ENCODE measurements around the gene MLLT6. TPM values are rescaled to one million over a fixed set of nuclear protein-coding genes. Genes with fewer than 3 reads are reported as not detected.

The MLLT6 gene
- polyA plus RNA-seq, 2 donors, result 20.9 to 66.1 TPM

DNA sequence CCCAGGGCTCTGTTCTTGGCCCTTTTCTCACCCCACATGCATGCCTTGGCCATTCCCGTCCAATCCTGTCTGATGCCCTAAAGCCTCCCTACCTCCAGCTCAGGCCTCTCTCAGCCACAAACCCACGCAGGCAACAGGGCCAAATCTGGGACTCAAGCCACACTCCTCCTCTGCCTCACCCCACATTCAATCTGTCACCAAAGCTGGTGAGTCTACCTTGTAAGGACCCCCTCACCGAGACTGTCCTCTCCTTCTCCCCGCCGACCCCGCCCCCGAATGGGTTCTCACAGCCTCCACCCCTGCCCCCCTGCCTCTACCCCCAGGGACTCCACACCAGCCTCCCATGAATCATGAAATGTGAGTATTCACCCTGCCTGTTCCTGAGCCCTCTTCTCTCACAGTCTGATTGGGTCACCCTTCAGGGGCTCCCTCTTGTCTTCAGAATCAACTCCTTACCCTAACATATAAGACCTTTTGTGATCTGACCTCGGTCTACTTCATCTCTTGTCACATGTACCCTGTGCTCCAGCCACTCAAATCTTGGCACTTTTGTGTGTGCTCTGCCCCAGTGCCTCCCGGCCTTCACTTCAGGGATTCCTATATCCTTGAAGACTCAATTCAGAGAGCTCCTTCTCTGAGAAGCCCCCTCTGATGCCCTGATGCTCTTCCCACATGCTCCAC is 41.0 kb upstream of the MLLT6 start:
- no peaks in the 10 kb centered on the region for H3K36me3 ChIP-seq (ENCODE audit: control insufficient read depth in 2 of 2, insufficient read depth in 2 of 2, low read length in 1 of 2)
- no peak overlapping the region for H3K4me3 ChIP-seq (ENCODE audit: low read depth in 1 of 2, low read length in 2 of 2)
- no peaks in the 10 kb centered on the region for H3K9me3 ChIP-seq (ENCODE audit: control insufficient read depth in 2 of 2, insufficient read depth in 1 of 2, low read depth in 1 of 2, low read length in 1 of 2)
- H3K27me3 ChIP-seq (ENCODE audit: control insufficient read depth in 1 of 2, insufficient read depth in 2 of 2, low read length in 2 of 2), result no peaks in the 10 kb centered on the region
- H3K27ac ChIP-seq (ENCODE audit: low read depth in 2 of 2, low read length in 1 of 2), result no peak overlapping the region
- 76 to 81% methylated on average over 9 of the region's 9 CpGs for WGBS, 2 donors
- H3K4me1 ChIP-seq (ENCODE audit: control insufficient read depth in 2 of 2, insufficient read depth in 2 of 2, low read length in 1 of 2), result no peaks in the 10 kb centered on the region

DNA sequence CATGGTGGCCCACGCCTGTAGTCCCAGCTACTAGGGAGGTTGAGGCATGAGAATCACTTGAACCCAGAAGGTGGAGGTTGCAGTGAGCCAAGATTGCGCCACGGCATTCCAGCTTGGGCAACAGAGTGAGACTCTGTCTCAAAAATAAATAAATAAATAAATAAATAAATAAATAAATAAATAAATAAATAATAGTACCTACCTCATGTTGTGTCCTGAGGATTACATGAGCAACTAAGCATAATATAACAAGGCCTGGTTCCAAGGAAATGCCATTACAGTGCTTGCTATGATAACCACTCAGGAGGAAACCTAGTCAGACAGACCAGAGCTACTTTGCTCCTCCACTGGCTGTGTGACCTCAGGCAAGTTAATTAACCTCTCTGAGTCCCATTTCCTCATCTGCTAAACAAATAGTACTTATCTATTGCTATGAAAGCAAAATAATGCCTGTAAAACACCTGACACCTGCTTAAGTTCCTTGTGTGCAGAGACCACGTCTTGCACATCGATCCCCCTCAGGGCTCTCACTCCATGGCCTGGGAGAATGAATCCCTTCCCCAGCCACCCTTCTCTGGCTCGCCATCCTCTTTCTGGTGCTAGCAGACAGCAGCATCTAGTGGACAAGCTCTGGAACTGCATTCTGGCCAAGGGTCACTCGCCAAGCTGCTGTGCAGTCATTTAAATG is 37.8 kb upstream of the MLLT6 start:
- H3K9me3 ChIP-seq (ENCODE audit: control insufficient read depth in 2 of 2, insufficient read depth in 1 of 2, low read depth in 1 of 2, low read length in 1 of 2), result no peaks in the 10 kb centered on the region
- H3K36me3 ChIP-seq (ENCODE audit: control insufficient read depth in 2 of 2, insufficient read depth in 2 of 2, low read length in 1 of 2), result no peaks in the 10 kb centered on the region
- no peak overlapping the region for H3K27ac ChIP-seq (ENCODE audit: low read depth in 2 of 2, low read length in 1 of 2)
- H3K4me3 ChIP-seq (ENCODE audit: low read depth in 1 of 2, low read length in 2 of 2), result no peak overlapping the region
- no peaks in the 10 kb centered on the region for H3K27me3 ChIP-seq (ENCODE audit: control insufficient read depth in 1 of 2, insufficient read depth in 2 of 2, low read length in 2 of 2)
- WGBS, 2 donors, result 35 to 36% methylated on average over 7 of the region's 7 CpGs
- no peaks in the 10 kb centered on the region for H3K4me1 ChIP-seq (ENCODE audit: control insufficient read depth in 2 of 2, insufficient read depth in 2 of 2, low read length in 1 of 2)

DNA sequence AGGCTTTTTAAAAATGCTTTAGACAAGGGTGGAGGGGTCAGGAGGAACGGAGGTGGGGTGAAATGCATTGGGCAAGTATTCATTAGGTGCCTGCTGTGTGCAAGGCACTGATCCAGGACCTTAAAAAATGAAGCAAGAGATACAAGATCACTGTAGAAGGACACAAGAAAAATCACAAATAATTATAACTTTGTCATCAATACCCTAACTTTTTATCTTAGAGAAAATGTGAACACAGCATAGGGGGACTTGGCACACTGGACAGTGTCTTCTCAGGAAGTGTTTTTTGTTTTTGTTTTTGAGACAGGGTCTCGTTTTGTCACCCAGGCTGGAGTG is 37.3 kb upstream of the MLLT6 start:
- Histone ChIP-seq H3K36me3 (ENCODE audit: control insufficient read depth in 2 of 2, insufficient read depth in 2 of 2, low read length in 1 of 2) (no peaks in the 10 kb centered on the region), H3K4me1 (ENCODE audit: control insufficient read depth in 2 of 2, insufficient read depth in 2 of 2, low read length in 1 of 2) (no peaks in the 10 kb centered on the region), H3K27me3 (ENCODE audit: control insufficient read depth in 1 of 2, insufficient read depth in 2 of 2, low read length in 2 of 2) (no peaks in the 10 kb centered on the region), H3K4me3 (ENCODE audit: low read depth in 1 of 2, low read length in 2 of 2) (no peak overlapping the region), H3K9me3 (ENCODE audit: control insufficient read depth in 2 of 2, insufficient read depth in 1 of 2, low read depth in 1 of 2, low read length in 1 of 2) (no peaks in the 10 kb centered on the region), H3K27ac (ENCODE audit: low read depth in 2 of 2, low read length in 1 of 2) (no peak overlapping the region)
- 33 to 38% methylated on average over 2 of the region's 2 CpGs for WGBS, 2 donors

DNA sequence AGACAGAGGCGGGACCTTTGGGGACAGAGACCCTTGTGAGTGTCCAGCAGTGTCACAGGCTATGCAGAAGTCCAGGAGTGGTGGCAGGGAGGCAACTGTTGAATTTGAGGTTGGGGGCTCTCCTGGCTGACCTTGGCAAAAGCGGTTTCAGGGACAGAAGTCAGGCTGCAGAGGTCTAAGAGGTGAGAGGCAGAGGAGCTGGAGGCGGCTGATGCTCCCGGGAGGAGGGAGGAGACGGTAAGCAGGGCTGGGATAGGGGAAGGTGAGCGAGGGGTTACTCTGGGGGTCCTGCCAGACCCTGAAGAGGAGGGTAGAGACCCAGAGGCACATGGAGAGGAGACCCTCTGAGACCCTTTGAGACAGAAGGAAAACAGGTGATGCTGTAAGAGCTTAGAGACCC is 35.6 kb upstream of the MLLT6 start:
- 24 to 26% methylated on average over 6 of the region's 6 CpGs for WGBS, 2 donors

DNA sequence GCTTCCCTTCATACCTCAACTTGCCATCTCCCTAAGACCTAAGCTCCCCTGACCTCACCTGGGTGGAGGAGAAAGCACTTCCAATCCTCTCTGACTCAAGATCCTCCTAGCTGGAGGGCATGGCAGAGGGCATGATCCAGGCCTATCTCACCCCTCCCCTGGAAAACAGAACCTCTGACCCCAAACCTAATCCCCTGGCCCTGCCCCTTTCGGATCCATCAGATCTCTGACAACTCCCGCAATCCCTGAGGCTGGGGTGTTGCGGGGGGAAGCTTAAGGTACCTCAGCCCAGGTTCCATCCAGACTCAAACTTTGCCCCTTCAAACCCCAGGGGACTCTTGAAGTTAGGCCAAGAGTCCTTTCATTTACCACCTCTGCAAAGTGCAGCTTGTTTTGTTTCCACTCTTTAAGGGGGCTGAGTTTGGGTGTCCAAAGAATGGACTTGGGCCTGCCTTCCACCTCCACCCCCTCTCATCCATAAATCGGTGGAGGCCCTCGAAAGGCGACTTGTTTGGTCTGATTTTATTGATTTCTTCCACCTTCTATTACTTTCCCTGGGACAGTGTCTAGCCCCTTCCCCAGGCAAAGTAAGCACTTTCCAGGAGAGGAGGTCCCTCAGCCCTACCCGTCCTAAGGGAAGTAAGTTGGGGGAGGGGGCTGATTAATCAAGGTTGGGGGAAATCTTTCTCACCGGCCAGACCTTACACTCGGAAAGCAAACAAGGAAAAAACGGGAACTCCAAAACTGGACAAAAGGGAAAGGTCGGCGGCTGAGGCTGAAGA is 32.9 kb upstream of the MLLT6 start:
- H3K36me3 ChIP-seq (ENCODE audit: control insufficient read depth in 2 of 2, insufficient read depth in 2 of 2, low read length in 1 of 2), result no peaks in the 10 kb centered on the region
- 66 to 79% methylated on average over 12 of the region's 12 CpGs for WGBS, 2 donors
- H3K4me1 ChIP-seq (ENCODE audit: control insufficient read depth in 2 of 2, insufficient read depth in 2 of 2, low read length in 1 of 2), result peaks cover 0 to 6% of the 10 kb centered on the region in 2 donors
- no peak overlapping the region for H3K4me3 ChIP-seq (ENCODE audit: low read depth in 1 of 2, low read length in 2 of 2)
- H3K9me3 ChIP-seq (ENCODE audit: control insufficient read depth in 2 of 2, insufficient read depth in 1 of 2, low read depth in 1 of 2, low read length in 1 of 2), result no peaks in the 10 kb centered on the region
- H3K27me3 ChIP-seq (ENCODE audit: control insufficient read depth in 1 of 2, insufficient read depth in 2 of 2, low read length in 2 of 2), result peaks cover 0 to 4% of the 10 kb centered on the region in 2 donors
- H3K27ac ChIP-seq (ENCODE audit: low read depth in 2 of 2, low read length in 1 of 2), result no peak overlapping the region

More for the DNA sequence above, 35.6 kb upstream of the MLLT6 start:
- no peaks in the 10 kb centered on the region for H3K9me3 ChIP-seq (ENCODE audit: control insufficient read depth in 2 of 2, insufficient read depth in 1 of 2, low read depth in 1 of 2, low read length in 1 of 2)
- H3K36me3 ChIP-seq (ENCODE audit: control insufficient read depth in 2 of 2, insufficient read depth in 2 of 2, low read length in 1 of 2), result no peaks in the 10 kb centered on the region
- H3K27me3 ChIP-seq (ENCODE audit: control insufficient read depth in 1 of 2, insufficient read depth in 2 of 2, low read length in 2 of 2), result peaks cover 0 to 4% of the 10 kb centered on the region in 2 donors
- H3K27ac ChIP-seq (ENCODE audit: low read depth in 2 of 2, low read length in 1 of 2), result no peak overlapping the region
- H3K4me1 ChIP-seq (ENCODE audit: control insufficient read depth in 2 of 2, insufficient read depth in 2 of 2, low read length in 1 of 2), result peaks cover 0 to 4% of the 10 kb centered on the region in 2 donors
- no peak overlapping the region for H3K4me3 ChIP-seq (ENCODE audit: low read depth in 1 of 2, low read length in 2 of 2)

GRCh38 chr17:38672788-38673706 is 32.0 kb upstream of the MLLT6 start:
- Histone ChIP-seq H3K4me3 (ENCODE audit: low read depth in 1 of 2, low read length in 2 of 2) (peak overlapping the region in 1 of 2 donors; percentile 59), H3K4me1 (ENCODE audit: control insufficient read depth in 2 of 2, insufficient read depth in 2 of 2, low read length in 1 of 2) (peaks cover 0 to 6% of the 10 kb centered on the region in 2 donors)

GRCh38 chr17:38673707-38674013 is 31.4 kb upstream of the MLLT6 start:
- WGBS, 2 donors, result 0 to 1% methylated on average over 27 to 41 of the region's 41 CpGs
- Histone ChIP-seq H3K27me3 (ENCODE audit: control insufficient read depth in 1 of 2, insufficient read depth in 2 of 2, low read length in 2 of 2) (peaks cover 0 to 4% of the 10 kb centered on the region in 2 donors), H3K4me1 (ENCODE audit: control insufficient read depth in 2 of 2, insufficient read depth in 2 of 2, low read length in 1 of 2) (peaks cover 0 to 6% of the 10 kb centered on the region in 2 donors), H3K27ac (ENCODE audit: low read depth in 2 of 2, low read length in 1 of 2) (no peak overlapping the region), H3K9me3 (ENCODE audit: control insufficient read depth in 2 of 2, insufficient read depth in 1 of 2, low read depth in 1 of 2, low read length in 1 of 2) (no peaks in the 10 kb centered on the region), H3K36me3 (ENCODE audit: control insufficient read depth in 2 of 2, insufficient read depth in 2 of 2, low read length in 1 of 2) (no peaks in the 10 kb centered on the region), H3K4me3 (ENCODE audit: low read depth in 1 of 2, low read length in 2 of 2) (peak overlapping the region; percentile 55 to 59)

More at GRCh38 chr17:38672788-38673706, 32.0 kb upstream of the MLLT6 start:
- Histone ChIP-seq H3K27me3 (ENCODE audit: control insufficient read depth in 1 of 2, insufficient read depth in 2 of 2, low read length in 2 of 2) (peaks cover 0 to 4% of the 10 kb centered on the region in 2 donors), H3K9me3 (ENCODE audit: control insufficient read depth in 2 of 2, insufficient read depth in 1 of 2, low read depth in 1 of 2, low read length in 1 of 2) (no peaks in the 10 kb centered on the region), H3K27ac (ENCODE audit: low read depth in 2 of 2, low read length in 1 of 2) (no peak overlapping the region), H3K36me3 (ENCODE audit: control insufficient read depth in 2 of 2, insufficient read depth in 2 of 2, low read length in 1 of 2) (no peaks in the 10 kb centered on the region)
- 15 to 19% methylated on average over 45 to 46 of the region's 46 CpGs for WGBS, 2 donors

DNA sequence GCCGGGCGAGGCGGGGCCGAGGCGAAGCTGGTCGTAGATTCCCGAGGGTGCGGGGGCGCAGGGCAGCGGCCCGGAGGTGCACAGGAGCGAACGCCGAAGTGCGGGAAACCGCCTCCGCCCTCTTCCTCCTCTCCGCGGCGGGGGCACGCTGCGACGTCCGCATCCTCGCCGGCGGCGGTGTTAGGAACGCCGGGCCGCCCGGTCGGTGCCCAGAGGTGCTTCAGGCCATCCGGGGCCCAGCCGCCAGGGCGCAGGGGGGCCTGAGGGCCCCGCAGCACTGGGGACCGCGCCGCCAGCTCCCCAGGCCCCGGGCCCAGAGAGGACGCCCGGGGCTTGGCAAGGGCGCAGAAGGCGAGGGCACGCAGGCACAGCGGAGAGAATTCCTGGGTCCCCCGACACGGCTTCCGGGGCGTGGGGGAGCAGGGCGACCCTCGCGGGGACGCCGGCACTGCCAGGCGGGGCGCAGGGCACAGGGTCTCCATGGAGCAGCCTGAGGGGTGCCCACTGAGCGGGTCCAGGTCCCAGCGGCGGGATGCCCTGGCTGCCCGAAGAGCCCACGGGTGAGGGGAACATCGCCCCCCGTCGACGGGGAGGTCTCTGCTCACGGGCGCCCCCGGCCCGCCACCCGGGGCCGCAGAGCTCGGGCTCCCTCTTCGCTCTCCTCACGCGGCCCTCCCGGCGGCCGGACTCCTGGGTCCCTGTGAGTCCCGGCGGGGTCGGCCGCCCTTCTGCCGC is 30.9 kb upstream of the MLLT6 start:
- H3K4me3 ChIP-seq (ENCODE audit: low read depth in 1 of 2, low read length in 2 of 2), result peak overlapping the region; percentile 55 to 59
- H3K36me3 ChIP-seq (ENCODE audit: control insufficient read depth in 2 of 2, insufficient read depth in 2 of 2, low read length in 1 of 2), result no peaks in the 10 kb centered on the region
- 0 to 1% methylated on average over 44 to 85 of the region's 85 CpGs for WGBS, 2 donors
- H3K27me3 ChIP-seq (ENCODE audit: control insufficient read depth in 1 of 2, insufficient read depth in 2 of 2, low read length in 2 of 2), result peaks cover 0 to 4% of the 10 kb centered on the region in 2 donors
- peaks cover 0 to 6% of the 10 kb centered on the region in 2 donors for H3K4me1 ChIP-seq (ENCODE audit: control insufficient read depth in 2 of 2, insufficient read depth in 2 of 2, low read length in 1 of 2)
- H3K27ac ChIP-seq (ENCODE audit: low read depth in 2 of 2, low read length in 1 of 2), result no peak overlapping the region
- no peaks in the 10 kb centered on the region for H3K9me3 ChIP-seq (ENCODE audit: control insufficient read depth in 2 of 2, insufficient read depth in 1 of 2, low read depth in 1 of 2, low read length in 1 of 2)

All from esophagus (tissue), 2 donors.